ENCODE measurements around the gene KRTAP16-1. TPM values are rescaled to one million over a fixed set of nuclear protein-coding genes. Genes with fewer than 3 reads are reported as not detected.

Gene KRTAP16-1
- total RNA-seq, 4 donors from 2014 or later: not detected

GRCh38 chr17:41298458-41299135 is 10.5 kb downstream of the KRTAP16-1 start:
- Histone ChIP-seq H3K9me3 (no peaks in the 10 kb centered on the region), H3K36me3 (no peaks in the 10 kb centered on the region), H3K4me1 (no peaks in the 10 kb centered on the region), H3K27me3 (no peaks in the 10 kb centered on the region), H3K4me3 (no peak overlapping the region), H3K27ac (no peak overlapping the region)
- intact Hi-C loops (cut with DNase I; ENCODE audit: low total_unique reads): no loop called here
- TF ChIP-seq CTCF (IDR thresholded peaks at IDR 0.05) (no peak), POLR2A (IDR thresholded peaks at IDR 0.05) (no peak)
- no peak for DNase-seq

- no peaks in the 10 kb centered on the region for H3K9me3 ChIP-seq
- intact Hi-C loops (cut with DNase I; ENCODE audit: low total_unique reads): no loop called here
- no peak overlapping the region for H3K4me3 ChIP-seq
- no peak for TF ChIP-seq CTCF (IDR thresholded peaks at IDR 0.05)
- TF ChIP-seq POLR2A (IDR thresholded peaks at IDR 0.05): no peak
- no peaks in the 10 kb centered on the region for H3K27me3 ChIP-seq
- H3K4me1 ChIP-seq: no peaks in the 10 kb centered on the region
- no peaks in the 10 kb centered on the region for H3K36me3 ChIP-seq
- no peak for DNase-seq
- H3K27ac ChIP-seq: no peak overlapping the region
These were observed 12.3 kb downstream of the KRTAP16-1 start for GRCh38 chr17:41296846-41297245.

GRCh38 chr17:41294016-41294415 is 15.1 kb downstream of the KRTAP16-1 start:
- intact Hi-C loops (cut with DNase I; ENCODE audit: low total_unique reads): no loop called here
- TF ChIP-seq CTCF (IDR thresholded peaks at IDR 0.05): no peak
- no peak for TF ChIP-seq POLR2A (IDR thresholded peaks at IDR 0.05)
- Histone ChIP-seq H3K27ac (no peak overlapping the region), H3K27me3 (no peaks in the 10 kb centered on the region), H3K36me3 (no peaks in the 10 kb centered on the region), H3K4me1 (no peaks in the 10 kb centered on the region), H3K9me3 (no peaks in the 10 kb centered on the region), H3K4me3 (no peak overlapping the region)
- DNase-seq: no peak

GRCh38 chr17:41287050-41287449 is 22.1 kb downstream of the KRTAP16-1 start:
- H3K4me1 ChIP-seq: no peaks in the 10 kb centered on the region
- intact Hi-C loops (cut with DNase I; ENCODE audit: low total_unique reads): no loop called here
- no peaks in the 10 kb centered on the region for H3K9me3 ChIP-seq
- no peaks in the 10 kb centered on the region for H3K36me3 ChIP-seq
- TF ChIP-seq POLR2A (IDR thresholded peaks at IDR 0.05): no peak
- TF ChIP-seq CTCF (IDR thresholded peaks at IDR 0.05): no peak
- H3K27me3 ChIP-seq: no peaks in the 10 kb centered on the region
- H3K27ac ChIP-seq: no peak overlapping the region
- H3K4me3 ChIP-seq: no peak overlapping the region
- DNase-seq: no peak

DNA sequence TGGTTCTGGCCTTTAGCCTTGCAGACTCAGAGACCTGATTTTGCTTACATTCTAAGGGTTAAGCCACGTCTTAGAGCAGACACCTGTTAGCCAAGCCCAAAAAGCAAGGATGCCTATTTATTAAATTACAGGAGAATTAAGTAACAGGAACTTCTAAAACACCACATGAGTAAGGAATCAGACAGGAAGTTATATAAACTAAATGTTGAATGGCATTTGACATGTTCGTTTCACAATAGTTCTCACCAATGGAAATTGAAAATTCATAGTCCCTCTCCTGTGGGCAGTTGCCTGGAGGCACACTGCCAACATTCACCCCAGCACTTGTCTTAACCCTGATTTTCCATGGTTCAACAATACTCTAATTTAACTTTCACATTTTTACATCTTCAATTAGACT is 24.6 kb downstream of the KRTAP16-1 start:
- Histone ChIP-seq H3K4me1 (no peaks in the 10 kb centered on the region), H3K27ac (no peak overlapping the region), H3K36me3 (no peaks in the 10 kb centered on the region), H3K9me3 (no peaks in the 10 kb centered on the region), H3K4me3 (no peak overlapping the region), H3K27me3 (no peaks in the 10 kb centered on the region)
- no peak for TF ChIP-seq POLR2A (IDR thresholded peaks at IDR 0.05)
- TF ChIP-seq CTCF (IDR thresholded peaks at IDR 0.05): no peak
- no peak for DNase-seq
- intact Hi-C loops (cut with DNase I; ENCODE audit: low total_unique reads): no loop called here

Data from uterus (tissue), 4 donors.